Right forelimb (tissue), 1 donor: Measurements from ENCODE around the gene ATL1.
"Not testable (repeated sequence)": the region's sequence is repeated elsewhere in the genome, so short reads cannot be mapped to it uniquely, and the experiment has no call there.

Experiments used
- DNase-seq: peaks from one replicate; pipeline ENCODE4 v3.0.0-alpha.2; 2018

The ATL1 gene

DNA sequence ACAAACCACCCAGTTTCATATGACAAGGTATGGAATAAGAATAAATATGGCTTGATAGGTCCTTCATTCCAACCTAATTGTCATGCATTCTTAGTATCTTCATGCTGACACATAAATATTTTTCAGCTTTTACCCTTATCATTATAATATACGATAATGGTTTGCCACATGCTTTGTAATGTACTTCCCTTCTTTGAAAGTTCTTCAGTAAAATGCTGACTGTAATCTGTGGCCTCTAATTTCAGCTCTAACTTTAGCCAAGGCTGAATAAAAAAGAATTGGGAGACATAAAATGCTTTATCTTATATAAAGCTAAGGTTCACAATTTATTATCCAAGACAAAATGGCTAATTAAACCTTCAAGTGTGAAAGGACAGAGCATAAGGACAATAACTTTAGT is 24.9 kb upstream of the ATL1 start:
- no peak for DNase-seq

DNA sequence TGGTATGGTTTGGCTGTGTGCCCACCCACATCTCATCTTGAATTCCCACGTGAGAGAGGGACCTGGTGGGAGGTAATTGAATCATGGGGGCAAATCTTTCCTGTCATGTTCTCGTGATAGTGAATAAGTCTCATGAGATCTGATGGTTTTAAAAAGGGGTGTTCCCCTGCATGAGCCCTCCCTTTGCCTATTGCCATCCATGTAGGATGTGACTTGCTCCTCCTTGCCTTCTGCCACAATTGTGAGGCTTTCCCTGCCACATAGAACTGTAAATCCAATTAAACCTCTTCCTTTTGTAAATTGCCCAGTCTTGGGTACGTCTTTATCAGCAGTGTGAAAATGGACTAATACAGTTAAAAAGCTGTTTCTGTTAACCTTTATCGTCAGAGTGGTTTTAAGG is 21.9 kb upstream of the ATL1 start:
- DNase-seq = not testable (repeated sequence)

DNA sequence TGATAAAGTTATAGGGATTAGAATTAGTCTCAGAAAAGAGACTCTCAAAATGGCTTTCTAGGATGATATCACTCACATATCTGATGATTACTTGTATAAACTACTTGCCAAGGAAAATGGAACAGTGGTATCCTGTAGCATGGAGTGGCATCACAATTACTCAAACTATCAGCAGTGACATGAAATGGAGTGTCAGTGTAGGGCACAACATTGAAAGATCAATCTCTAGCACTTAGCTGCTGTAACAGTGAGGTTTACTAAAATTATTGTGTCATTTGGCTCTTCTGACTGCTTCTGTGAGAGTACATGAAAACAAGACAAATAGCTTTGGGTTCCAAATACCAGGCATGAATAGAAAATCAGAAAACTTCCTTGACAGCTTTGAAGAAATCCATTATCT is 20.9 kb upstream of the ATL1 start:
- no peak for DNase-seq

DNA sequence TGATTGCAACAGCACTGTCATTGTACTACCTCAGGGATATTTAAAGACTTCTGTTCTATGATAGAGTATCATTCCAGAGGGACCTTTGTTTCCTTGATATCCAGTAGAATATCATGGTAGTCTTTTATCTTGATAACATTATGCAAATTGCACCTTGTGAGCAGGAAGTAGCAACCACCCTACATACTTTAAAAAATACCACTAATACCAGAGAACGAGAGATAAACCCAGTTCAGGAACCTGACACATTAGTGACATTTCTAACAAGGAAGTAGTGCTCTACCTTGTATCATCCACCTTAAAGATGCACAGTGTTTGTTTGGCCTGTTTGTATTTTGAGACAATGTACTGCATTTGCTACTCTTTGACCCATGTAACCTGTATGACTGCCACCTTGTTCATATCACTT is 18.8 kb upstream of the ATL1 start:
- no peak for DNase-seq

DNA sequence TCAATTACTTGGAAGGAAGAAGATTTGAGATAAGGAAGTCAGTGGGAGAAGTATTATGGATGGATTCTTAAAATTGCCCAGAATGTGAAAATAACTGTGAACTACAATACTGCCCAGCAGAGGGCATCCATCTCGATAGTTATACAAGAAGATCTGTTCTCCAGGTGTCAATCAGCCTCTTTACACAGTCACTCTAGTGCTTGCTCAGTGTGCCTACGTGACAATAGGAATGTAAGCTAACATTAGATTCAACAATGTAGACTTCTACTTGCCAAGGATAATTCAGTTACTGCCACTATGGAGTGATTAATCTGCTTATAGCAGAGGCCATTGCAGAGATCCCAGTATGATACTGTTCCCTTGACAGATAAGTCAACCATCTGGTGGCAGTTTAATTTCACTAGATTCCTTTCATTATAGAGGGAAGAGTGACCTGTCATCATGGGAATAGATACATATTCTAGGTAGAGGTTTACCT is 17.0 kb upstream of the ATL1 start:
- DNase-seq = no peak

DNA sequence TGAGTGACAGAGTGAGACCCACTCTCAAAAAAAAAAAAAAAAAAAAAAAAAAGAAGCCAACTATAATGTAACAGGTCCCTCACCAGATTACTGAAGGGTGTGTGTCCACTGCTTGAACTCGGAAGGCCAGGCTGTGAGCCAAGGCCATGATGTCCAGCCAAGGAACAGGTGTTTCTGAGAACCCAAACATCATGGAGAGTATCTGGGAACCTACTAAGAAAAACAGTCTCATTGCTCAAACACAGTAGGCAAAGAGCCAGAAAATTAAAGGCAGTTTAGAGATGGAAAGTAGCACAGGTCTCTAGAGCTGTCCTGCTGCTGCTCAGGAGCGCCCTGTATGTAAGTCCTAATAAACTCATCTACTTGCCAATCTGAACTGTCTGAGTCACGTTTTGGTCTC is 15.0 kb upstream of the ATL1 start:
- DNase-seq = no peak

DNA sequence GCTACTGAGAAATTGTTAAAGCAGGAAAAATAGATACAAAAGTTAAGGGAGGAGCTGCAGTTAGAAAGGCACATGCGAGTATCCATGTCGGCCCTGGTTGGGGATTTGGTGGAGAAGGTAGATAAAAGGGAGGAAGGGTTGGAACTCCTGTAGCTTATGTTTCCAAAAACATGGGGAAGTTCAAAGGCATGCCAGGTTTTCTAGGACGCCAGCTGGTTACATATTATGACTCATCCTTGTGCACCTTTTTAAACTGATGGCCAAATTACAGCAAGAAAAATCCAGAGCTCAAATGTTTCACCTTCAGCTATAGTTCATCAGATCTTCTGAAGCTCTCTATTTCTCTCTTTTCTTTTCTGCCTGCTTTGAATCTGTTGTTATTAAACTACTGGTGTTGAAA is 14.3 kb upstream of the ATL1 start:
- no peak for DNase-seq

DNA sequence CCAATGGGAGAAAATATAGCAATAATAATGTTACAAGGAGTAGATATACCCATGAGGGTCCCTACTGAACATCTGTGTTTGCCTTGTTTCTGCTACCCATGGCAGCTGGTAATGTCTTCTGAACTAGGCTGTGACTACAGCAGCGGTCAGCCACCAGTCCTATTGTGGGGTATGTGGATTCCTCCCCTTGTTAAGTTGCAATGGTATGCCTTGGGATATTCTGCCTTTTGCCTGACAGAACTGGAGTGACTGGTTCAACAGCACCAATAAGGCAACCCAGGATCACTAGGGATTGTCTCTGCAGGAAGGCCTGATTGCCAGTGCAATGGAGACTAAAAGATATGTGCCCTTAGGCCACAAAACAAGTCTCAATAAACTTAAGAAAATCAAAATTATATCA is 9.7 kb upstream of the ATL1 start:
- DNase-seq = no peak

DNA sequence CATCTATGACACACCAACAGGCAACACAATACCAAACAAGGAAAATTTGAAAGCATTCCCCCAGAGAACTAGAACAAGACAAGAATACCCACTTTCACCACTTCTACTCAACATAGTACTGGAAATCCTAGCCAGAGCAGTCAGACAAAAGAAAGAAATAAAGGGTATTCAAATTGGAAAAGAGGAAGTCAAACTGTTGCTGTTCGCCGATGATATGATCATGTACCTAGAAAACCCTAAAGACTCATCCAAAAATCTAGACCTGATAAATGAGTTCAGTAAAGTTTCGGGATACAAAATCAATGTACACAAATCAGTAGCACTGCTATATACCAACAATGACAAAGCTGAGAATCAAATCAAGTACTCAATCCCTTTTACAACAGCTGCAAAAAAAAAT is 8.1 kb upstream of the ATL1 start:
- DNase-seq = no peak

DNA sequence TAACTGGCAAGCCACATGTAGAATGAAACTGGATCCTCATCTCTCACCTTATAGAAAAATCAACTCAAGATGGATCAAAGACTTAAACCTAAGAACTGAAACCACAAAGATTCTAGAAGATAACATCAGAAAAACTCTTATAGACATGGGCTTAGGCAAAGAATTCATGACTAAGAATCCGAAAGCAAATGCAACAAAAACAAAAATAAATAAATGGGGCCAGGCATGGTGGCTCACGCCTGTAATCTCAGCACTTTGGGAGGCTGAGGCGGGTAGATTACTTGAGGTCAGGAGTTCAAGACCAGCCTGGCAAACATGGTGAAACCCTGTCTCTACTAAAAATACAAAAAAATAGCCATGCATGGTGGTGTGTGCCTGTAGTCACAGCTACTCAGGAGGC is 7.1 kb upstream of the ATL1 start:
- DNase-seq = not testable (repeated sequence)

DNA sequence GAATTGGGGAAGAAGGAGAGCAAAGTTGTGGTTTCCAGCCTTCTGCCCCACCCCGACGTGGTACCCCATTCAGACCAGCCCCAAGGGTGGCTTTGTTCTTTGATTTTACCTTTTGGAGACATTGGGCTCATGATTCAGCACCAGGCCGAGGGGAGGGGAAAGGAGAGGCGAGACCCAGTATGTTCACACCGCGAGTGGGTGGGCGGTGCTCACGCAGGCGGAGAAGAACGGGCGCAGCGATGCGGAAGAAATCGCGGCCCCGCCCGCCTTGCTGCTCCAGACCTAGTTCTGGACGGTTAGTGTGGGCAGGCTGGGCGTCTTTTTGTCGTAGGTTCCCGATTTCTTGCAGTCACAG is 963 bp downstream of the ATL1 start:
- DNase-seq = peak; percentile 78

DNA sequence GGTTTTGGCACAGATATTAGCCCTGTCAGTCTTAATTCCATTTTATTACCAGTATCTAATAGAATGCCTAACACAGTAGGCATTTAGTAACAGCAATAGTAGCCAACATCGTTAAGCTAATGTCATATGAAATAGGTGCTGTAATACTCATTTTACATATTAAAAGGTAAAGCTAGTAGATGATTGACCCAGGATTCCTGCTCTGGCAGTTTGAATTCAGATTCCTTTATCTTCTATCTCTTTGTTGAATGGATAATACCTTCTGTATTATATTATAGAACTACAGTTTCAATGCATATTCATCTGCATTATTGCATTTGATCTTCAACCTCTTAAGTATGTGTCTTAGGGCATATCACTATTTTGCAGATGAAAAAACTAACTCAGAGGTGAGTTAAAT is 2.9 kb downstream of the ATL1 start:
- DNase-seq = no peak

DNA sequence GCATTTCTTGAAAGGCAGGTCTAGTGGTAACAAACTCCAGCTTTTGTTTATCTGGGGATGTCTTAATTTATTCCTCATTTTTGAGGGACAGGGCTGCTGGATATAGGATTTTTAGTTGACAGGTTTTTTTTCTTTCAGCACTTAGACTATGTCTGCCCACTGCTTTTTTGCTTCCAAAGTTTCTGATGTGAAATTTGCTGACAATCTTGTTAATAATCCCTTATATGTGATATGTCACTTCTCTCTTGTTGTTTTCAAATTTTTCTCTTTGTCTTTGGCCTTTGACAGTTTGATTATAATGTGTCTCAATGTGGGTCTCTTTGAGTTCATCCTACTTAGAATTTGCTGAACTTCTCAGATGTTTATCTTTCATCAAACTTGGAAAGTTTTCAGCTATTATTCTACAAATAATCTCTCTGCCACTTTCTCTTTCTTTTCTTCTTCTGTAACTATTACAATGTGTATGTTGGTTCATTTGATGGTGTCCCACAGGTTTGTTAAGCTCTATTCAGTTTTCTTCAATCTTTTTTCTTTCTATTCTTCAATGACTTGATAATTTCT is 9.8 kb downstream of the ATL1 start:
- DNase-seq = no peak

DNA sequence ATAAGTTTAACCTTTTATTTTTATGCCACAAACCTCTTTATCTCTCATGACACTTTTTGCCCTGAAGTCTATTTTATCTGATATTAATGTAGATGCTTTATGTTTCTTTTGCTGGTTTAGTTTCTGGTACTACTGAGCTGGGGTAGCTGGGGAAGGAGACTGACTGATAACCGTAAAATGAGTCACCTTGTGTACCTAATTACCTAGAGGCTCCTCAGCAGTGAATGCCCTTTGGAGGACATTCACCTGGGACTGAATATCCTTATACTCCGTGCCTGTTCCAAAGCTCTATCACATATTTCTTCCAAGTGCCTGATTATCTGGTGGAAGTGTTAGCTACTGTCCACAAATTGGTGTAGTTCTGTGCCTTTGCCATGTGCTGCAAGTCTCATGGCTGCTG is 13.9 kb downstream of the ATL1 start:
- no peak for DNase-seq

DNA sequence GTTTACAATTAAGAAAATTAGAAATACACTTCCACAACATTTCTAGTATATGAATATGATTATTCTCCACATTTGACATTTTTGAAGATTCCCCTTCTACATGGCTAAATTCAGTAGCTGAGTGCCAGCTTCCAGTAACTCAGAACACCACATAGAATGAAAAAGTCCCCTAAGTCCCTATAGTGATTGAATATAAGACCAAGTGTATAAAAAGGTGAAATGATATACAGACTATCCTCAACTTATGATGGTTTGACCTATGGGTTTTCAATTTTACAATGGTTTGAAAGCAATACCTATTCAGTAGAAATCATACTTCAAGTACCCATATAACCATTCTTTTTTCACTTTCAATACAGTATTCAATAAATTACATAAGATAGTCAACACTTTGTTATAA is 15.8 kb downstream of the ATL1 start:
- no peak for DNase-seq

DNA sequence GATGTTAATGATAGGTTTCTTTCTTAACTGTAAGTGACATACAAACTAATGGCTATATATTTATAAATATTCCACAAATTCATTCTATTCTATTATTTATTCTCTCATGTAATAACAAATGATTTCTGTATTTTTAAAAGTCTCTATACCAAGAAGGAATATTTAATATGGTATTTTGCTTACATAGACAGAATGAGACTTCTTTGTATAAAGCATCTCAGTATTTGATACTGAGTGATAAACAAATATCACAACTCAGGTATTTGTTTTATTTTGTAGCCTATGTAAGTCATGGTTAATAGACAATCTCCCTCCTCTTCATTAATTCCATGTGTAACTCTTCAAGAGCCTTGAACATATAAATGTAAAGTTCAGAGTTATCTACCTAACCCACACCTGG is 18.0 kb downstream of the ATL1 start:
- DNase-seq = no peak

DNA sequence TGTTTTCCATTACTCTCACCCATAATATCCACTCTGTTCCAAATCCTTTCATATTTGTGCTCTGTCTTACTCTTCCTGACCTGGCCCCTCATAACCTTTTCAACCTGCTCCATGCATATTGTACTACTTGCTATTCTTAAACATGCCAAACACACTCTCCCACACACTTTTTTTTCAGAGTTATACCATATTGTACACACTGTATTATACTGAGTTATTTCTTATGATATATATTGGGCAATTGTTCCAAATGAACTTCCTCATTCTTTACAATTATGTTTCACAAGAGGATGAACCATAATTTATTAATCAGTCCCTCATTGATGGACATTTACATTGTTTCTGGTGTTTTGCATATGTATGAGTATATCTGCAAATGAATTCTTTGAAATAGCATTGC is 18.5 kb downstream of the ATL1 start:
- no peak for DNase-seq

DNA sequence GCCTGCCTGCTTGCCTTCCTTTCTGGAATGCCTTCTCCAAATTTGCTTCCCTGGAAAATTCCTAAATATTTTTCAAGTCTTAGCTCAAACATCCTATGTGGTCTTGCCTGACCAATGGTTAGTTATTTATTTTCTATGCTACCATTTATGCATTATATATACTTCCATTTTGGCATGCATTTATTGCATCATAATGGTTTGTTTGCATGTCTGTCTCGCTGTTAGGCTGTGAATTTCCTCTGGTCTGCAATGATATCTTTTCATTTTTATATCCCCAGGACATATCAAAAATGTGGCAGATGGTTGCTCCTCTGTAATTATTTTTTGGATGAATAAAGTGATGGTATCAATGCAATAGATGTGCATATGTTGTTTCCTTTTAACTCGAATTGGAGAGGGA is 30.5 kb downstream of the ATL1 start:
- DNase-seq = no peak

DNA sequence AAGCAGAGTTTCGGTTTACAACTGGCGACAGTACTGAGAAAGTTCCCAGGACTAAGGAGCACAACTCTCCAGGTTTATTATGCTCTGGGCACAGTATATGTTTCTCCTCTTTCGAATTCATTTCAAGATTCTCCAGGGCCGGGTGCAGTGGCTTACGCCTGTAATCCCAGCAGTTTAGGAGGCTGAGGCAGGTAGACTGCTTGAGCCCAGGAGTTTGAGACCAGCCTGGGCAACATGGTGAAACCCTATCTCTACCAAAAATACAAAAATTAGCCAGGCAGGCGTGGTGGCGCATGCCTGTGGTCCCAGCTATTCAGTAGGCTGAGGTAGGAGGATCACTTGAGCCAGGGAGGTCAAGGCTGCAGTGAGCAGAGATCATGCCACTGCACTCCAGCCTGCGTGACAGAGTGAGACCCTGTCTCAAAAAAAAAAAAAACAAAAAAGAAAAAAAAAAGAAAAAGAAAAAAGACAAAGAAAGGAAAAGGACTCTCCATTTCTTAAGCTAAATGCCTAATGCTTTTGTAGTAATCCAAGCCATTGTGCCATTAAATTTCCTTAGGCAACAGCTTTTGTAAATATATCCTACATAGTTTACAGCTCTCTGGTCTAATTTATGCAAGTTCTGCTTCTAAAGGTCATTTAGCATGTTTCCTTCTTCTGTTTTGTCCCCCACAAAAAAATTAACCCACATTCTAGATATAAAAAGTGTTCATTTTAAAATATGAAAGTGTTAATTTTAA is 34.8 kb downstream of the ATL1 start:
- DNase-seq = no peak

DNA sequence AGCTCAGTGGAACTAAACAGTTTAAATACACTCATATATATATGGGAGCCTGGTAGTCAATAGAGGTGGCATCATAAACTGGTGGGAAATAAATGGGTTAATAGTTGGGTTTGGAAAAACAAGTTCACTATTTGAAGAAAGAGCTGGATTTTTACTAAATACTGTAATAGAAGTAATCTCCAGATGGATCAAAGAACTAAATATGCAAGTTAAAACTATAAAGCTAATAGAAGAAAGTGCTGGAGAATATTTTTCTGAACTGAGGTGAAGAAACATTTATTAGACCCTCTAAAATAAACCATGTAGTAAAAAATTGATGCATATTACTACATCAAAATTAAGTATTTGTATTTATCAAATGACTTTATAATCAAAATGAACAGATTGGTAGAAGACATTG is 38.8 kb downstream of the ATL1 start:
- DNase-seq = no peak

DNA sequence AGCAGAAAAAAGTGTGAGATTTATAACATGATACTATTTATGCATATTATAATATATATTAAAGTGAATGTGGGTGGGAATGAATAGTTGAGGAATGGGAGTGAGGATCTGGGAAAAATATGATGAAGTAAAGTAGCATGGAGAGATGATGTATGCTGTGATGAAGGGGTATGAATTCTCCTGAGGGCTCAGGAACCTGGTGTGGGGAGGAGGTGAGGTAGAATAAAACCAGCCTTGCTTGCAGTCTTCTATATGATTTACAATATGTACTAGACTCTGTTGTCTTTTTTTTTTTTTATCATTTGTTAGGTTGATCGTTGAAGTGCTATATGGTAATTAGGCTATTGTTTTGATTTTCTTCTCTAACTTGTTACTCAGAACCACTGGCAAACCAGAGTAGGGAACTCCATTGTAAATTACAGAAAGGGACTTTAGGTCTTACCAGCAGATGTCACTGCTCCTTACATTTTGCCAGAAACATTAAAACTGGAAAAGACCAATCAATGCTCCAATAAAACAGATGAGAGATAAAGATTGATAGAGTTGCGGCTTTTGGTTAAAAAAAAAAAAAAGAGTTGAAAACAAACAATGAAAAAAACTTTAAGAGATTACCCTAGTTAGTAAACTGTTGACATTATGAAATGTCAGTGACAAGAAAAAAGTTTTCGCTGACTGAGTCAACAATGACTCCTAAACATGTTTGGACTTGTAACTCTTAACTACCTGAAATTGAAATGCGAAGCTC is 39.9 kb downstream of the ATL1 start:
- DNase-seq = no peak

DNA sequence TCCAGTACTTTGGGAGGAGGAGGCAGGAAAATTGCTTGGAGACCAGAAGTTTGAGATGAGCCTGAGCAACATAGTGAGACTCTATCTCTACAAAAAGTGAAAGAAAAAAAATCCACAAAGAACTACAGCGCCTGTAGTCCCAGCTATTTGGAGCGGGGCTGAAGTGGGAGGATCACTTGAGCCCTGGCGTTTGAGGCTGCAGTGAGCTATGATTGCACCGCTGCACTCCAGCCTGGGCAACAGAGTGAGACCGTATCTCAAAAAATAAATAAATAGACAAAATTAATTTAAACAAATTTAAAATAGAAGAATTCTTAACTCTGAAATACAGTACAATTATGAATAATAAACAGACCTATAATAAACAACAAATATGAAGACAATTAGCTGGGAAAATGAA is 40.9 kb downstream of the ATL1 start:
- no peak for DNase-seq

DNA sequence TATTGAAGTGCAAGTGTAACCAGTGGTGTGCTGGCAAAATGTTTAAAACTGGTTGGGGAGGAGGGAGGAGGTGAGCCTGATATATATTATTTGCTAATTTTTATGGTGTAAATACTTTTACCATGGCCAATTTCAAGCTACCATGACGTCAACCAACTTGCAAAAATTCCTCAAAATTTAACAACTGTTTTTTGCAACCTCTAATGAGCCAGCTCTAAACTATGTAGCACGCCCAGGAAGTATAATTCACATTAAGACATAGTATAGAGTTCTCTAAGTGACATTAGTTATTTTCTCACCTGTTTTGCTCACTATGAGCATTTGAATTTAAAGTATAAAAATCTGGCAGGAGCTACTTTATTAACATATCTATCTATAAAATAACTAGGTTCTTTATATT is 41.4 kb downstream of the ATL1 start:
- no peak for DNase-seq

DNA sequence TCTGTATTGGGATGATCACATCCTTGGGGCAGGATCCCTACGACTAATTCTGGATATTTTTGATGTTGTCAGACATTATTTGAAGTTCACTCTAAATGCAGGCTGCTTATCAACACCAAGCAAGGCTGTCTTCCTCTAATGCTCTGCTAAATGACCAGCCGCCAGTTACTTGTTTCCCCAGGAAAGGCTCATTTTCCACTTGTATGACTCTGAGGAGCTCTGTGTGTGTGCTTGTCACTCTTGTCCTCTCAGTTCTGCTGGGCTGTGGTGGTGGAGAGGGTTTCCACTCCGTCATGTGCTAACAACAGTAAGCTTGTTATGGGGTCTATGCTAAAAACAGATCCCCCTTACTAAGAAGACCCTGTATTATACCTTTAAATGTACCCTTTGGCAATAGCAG is 42.1 kb downstream of the ATL1 start:
- no peak for DNase-seq

DNA sequence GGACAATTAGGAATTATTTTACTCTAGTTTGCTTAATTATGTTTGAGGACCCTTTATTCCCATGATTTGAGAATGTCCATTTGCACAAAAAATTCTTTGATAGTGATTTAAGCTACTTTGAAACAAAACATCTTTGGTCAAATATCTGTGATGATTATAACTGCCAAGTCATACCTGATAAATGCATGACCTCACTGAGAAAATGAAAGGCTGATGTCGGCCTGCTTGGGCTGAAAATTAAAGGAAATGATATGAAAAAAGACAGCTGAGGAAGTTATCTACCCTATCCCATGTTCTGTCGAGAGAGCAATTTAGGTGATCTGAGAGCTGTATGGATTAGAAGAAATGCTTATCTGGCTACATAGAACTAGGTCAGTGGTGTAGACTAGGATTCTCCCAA is 43.6 kb downstream of the ATL1 start:
- no peak for DNase-seq
